ENCODE measurements around the gene ZMYND19.
A peak's percentile ranks its signal among the peaks of the same experiment; 100 is the strongest.

Gene ZMYND19

DNA sequence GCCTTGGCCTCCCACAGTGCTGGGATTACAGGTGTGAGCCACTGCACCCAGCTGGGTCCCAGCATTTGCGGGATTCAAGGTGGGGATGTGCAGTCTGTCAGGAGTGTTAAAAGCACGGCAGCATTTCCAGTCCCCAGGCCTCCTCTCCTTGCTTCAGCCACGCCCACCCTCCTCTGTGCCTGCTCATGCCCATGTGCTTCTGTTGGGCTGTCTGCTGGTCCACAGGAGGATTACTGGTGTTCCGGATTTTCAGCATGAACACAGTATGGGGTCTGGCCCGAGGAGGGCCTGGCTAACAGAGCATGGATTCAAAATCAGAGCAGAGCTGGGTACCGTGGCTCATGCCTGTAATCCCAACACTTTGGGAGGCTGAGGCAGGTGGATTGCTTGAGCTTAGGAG lies 20.6 kb upstream of the ZMYND19 start:
- TF ChIP-seq, protein P1, sequence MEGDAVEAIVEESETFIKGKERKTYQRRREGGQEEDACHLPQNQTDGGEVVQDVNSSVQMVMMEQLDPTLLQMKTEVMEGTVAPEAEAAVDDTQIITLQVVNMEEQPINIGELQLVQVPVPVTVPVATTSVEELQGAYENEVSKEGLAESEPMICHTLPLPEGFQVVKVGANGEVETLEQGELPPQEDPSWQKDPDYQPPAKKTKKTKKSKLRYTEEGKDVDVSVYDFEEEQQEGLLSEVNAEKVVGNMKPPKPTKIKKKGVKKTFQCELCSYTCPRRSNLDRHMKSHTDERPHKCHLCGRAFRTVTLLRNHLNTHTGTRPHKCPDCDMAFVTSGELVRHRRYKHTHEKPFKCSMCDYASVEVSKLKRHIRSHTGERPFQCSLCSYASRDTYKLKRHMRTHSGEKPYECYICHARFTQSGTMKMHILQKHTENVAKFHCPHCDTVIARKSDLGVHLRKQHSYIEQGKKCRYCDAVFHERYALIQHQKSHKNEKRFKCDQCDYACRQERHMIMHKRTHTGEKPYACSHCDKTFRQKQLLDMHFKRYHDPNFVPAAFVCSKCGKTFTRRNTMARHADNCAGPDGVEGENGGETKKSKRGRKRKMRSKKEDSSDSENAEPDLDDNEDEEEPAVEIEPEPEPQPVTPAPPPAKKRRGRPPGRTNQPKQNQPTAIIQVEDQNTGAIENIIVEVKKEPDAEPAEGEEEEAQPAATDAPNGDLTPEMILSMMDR (conservative IDR thresholded peaks at IDR 0.05; ENCODE audit: low read depth) = no peak
- ChIA-PET POLR2A (ENCODE audit: low non-redundant PET) (interaction anchor here (3.4 kb wide), 1 partner anchor 20 kb away, joined by 14 read pairs; the partner anchor contains the start of gene ZMYND19), CTCF (interaction anchor here (0.7 to 1.4 kb wide), 2 partner anchors 19 to 309 kb away, joined by 3 to 8 read pairs; partner anchors contain the start of gene NRARP)
- DNase-seq (ENCODE audit: low spot score) = peak; percentile 35
- peak overlapping the region; percentile 100 for H3K27ac ChIP-seq

DNA sequence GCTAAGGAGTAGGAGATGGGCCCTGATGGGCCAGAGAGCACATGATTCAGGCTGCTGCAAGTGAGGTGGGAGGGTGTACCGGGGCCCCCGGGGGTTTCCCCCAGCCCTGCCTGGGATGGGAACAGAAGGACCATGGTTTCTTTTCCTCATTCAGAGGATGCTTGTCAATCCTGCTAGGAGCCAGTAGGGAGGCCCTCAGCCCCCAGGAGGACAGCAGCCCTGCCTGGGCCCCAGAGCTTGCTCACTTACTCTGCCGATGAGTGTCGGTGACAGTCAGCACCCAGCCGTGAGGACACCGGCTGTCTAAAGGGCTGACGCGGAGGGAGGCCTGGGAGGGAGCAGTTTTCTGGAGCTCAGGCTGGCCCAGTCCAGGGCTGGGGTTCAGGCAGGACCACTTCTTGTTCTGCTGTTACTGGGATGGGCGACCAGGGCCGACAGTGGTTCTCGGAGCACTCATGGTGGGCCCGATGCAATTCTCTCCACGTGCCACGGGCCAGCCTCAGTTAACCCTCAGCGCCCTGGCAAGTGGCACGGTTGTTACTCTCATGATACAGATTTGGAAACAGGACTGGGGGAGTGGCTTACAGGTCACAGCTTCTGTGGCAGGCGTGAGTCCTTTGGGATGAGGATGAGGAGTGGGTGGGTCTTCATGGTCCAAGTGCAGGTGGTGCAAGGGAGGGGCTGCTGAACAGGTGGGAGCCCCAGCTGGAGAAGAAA lies 17.0 kb upstream of the ZMYND19 start:
- CTCF ChIA-PET = interaction anchor here (0.5 to 1.1 kb wide), 3 partner anchors 25 to 65 kb away, joined by 4 to 7 read pairs (median 4); partner anchors contain the start of gene DPH7
- POLR2A ChIA-PET (ENCODE audit: low non-redundant PET) = no interaction called here
- TF ChIP-seq, protein P1 (conservative IDR thresholded peaks at IDR 0.05; ENCODE audit: low read depth) = no peak
- DNase-seq (ENCODE audit: low spot score) = no peak
- H3K27ac ChIP-seq = peak overlapping the region; percentile 100

DNA sequence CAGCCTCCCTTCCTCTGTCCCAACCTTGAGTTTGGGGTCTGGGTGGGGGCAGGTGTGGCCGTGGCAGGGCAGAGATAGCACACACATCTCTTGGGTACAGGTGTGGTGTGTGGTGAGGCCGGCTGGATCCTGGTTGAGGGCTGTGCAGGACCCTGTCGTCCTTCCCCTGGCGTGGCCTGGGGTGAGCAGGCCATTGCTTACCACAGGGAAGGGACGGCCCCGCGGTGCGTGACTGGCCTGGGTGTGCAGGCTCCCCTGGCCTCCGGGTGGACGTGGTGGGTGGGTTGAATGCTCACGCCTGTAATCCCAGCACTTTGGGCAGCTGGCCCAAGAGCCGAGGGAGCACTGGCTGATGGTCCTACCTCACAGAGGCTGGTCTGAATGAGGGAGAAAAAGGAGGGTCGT lies 16.4 kb upstream of the ZMYND19 start:
- CTCF ChIA-PET = interaction anchor here (1.1 kb wide), 1 partner anchor 27 kb away, joined by 7 read pairs; the partner anchor contains the start of gene DPH7
- TF ChIP-seq, protein P1 (conservative IDR thresholded peaks at IDR 0.05; ENCODE audit: low read depth) = no peak
- DNase-seq (ENCODE audit: low spot score) = no peak

DNA sequence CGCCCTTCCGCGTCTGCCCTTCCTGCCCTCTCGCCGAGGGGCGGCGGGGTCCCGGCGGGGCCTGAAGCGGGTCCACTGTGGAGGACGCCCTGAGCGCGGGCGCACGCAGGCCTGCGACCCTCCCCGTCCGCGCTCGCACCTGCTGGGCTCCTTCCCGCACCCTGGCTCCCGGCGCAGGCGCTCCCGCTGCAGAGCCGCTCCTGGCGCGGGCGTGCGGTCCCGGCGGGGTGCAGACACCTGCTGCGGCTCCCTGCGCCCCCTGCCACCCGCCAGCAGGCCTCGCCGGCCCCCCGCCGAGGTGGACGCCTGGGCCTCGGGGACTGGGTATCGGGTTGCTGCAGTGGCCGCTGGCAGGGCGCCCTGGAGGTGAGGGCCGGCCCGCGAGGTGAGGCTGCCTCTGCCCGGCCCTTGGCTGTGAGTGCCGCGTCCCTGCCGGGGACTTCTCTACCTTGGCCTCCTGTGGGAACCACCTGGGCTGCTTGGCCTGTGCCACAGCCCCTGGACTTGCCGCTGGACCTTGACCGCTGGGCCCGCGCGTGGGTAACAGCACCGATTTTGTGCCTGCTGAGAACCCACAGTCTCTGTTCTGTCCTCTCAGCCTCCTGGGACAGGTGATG lies 15.8 kb upstream of the ZMYND19 start:
- ChIA-PET CTCF (no interaction called here), POLR2A (ENCODE audit: low non-redundant PET) (interaction anchor here (1.6 kb wide), 1 partner anchor 15 kb away, joined by 13 read pairs; the partner anchor contains the start of gene ZMYND19)
- DNase-seq (ENCODE audit: low spot score) = no peak
- TF ChIP-seq, protein P1 (conservative IDR thresholded peaks at IDR 0.05; ENCODE audit: low read depth) = no peak
- H3K27ac ChIP-seq = peak overlapping the region; percentile 100

More for the DNA sequence above, 16.4 kb upstream of the ZMYND19 start:
- H3K27ac ChIP-seq = peak overlapping the region; percentile 100
- POLR2A ChIA-PET (ENCODE audit: low non-redundant PET) = no interaction called here

DNA sequence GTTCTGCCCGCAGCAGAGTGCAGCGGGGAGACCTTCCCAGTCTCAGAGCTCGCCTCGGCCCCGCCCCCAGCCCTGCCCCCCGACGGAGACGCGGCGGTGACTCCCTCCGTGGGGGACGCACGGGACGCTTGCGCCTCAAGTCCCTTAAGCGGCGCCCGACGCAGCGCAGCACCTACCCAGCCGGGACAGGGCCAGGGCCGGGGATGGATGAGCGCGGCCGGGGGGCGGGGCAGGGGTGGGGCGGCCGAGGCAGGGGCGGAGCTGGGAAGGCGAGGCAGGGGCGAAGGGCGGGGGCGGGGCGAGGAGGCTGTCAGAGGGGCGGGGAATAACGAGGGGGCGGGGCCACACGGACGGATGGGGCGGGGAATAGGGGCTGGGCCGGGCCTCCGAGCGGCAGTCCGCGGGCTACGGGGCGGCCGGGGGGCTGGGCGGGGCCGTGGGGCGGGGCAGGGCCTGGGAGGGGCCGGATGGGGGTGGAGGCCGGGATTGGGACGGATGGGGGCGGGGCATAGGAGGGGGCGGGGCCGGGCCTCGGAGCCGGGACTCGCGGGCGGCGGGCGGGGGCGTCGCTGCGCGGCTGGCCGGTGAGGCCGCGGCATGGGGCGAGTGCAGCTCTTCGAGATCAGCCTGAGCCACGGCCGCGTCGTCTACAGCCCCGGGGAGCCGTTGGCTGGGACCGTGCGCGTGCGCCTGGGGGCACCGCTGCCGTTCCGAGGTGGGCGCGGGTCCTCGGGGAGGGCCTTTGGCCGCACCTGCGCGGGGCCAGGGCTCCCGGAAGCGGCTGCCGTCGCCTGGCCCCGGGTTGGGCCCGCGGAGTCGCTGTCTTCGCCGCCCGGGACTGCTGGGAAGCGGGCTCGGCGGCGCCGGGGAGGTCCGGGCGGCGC lies 15.1 kb upstream of the ZMYND19 start, which contains the start of gene ARRDC1:
ARRDC1 (plus strand) TSS at position 566 of the 884 bp plus-strand sequence; CDS start at position 598, 32 bp downstream.
- H3K27ac ChIP-seq = peak within 1 kb of the TSS; percentile 100
- ChIA-PET CTCF (no interaction called here), POLR2A (ENCODE audit: low non-redundant PET) (interaction anchor here (0.5 to 1.6 kb wide), 5 partner anchors 8 to 52 kb away, joined by 3 to 13 read pairs (median 4); partner anchors contain the start of genes EHMT1 and ZMYND19)
- TF ChIP-seq, protein P1 (conservative IDR thresholded peaks at IDR 0.05; ENCODE audit: low read depth) = no peak
- peak; percentile 98 for DNase-seq (ENCODE audit: low spot score)
